ENCODE results near the gene TEX26.
A peak's percentile ranks its signal among the peaks of the same experiment; 100 is the strongest.

TEX26 gene

GRCh38 chr13:30974350-30974749 is 41.9 kb downstream of the TEX26 start:
- DNase-seq (ENCODE audit: low spot score) (no peak), FAIRE-seq (no peak)

- no peak for FAIRE-seq
- DNase-seq (ENCODE audit: low spot score), result no peak
Observed at GRCh38 chr13:30976025-30976424, 43.6 kb downstream of the TEX26 start.

GRCh38 chr13:30978981-30979956 is 46.8 kb downstream of the TEX26 start:
- FAIRE-seq, result no peak

GRCh38 chr13:30982506-30982905 is 50.0 kb downstream of the TEX26 start:
- FAIRE-seq (no peak), DNase-seq (ENCODE audit: low spot score) (no peak)

More at GRCh38 chr13:30978981-30979956, 46.8 kb downstream of the TEX26 start:
- DNase-seq (ENCODE audit: low spot score), result no peak

GRCh38 chr13:30982906-30983305 is 50.5 kb downstream of the TEX26 start:
- DNase-seq (ENCODE audit: low spot score) (no peak), FAIRE-seq (no peak)

- FAIRE-seq, result no peak
- DNase-seq (ENCODE audit: low spot score), result no peak
Observed at GRCh38 chr13:30983431-30983830, 51.0 kb downstream of the TEX26 start.

- DNase-seq (ENCODE audit: low spot score), result no peak
- FAIRE-seq, result no peak
Observed at GRCh38 chr13:30984620-30985019, 52.2 kb downstream of the TEX26 start.

GRCh38 chr13:30985637-30986205 is 53.3 kb downstream of the TEX26 start:
- FAIRE-seq (no peak), DNase-seq (ENCODE audit: low spot score) (no peak)

- no peak for FAIRE-seq
- no peak for DNase-seq (ENCODE audit: low spot score)
Observed at GRCh38 chr13:30991184-30991583, 58.7 kb downstream of the TEX26 start.

GRCh38 chr13:30991922-30992321 is 59.5 kb downstream of the TEX26 start:
- DNase-seq (ENCODE audit: low spot score) (no peak), FAIRE-seq (no peak)

- DNase-seq (ENCODE audit: low spot score) (no peak), FAIRE-seq (no peak)
Observed at GRCh38 chr13:30995331-30995730, 62.9 kb downstream of the TEX26 start.

- no peak for FAIRE-seq
Observed at GRCh38 chr13:30997697-30998096, 65.2 kb downstream of the TEX26 start.

GRCh38 chr13:30998136-30999088 is 66.0 kb downstream of the TEX26 start:
- no peak for FAIRE-seq
- DNase-seq (ENCODE audit: low spot score), result no peak

More at GRCh38 chr13:30997697-30998096, 65.2 kb downstream of the TEX26 start:
- no peak for DNase-seq (ENCODE audit: low spot score)

- no peak for FAIRE-seq
- DNase-seq (ENCODE audit: low spot score), result no peak
Observed at GRCh38 chr13:31000889-31001288, 68.4 kb downstream of the TEX26 start.

GRCh38 chr13:31001647-31002046 is 69.2 kb downstream of the TEX26 start:
- no peak for DNase-seq (ENCODE audit: low spot score)
- no peak for FAIRE-seq

GRCh38 chr13:31005066-31005465 is 72.6 kb downstream of the TEX26 start:
- DNase-seq (ENCODE audit: low spot score) (no peak), FAIRE-seq (no peak)

GRCh38 chr13:31007417-31007816 is 75.0 kb downstream of the TEX26 start:
- no peak for FAIRE-seq
- DNase-seq (ENCODE audit: low spot score), result no peak

GRCh38 chr13:31008400-31009115 is 76.1 kb downstream of the TEX26 start:
- FAIRE-seq, result no peak
- DNase-seq (ENCODE audit: low spot score), result no peak

- peak; percentile 7 for DNase-seq (ENCODE audit: low spot score)
- FAIRE-seq, result no peak
Observed at GRCh38 chr13:31009166-31009565, 76.7 kb downstream of the TEX26 start.

GRCh38 chr13:31010296-31010695 is 77.8 kb downstream of the TEX26 start:
- no peak for FAIRE-seq
- no peak for DNase-seq (ENCODE audit: low spot score)
